ENCODE data around the gene PSIP1. TPM values are rescaled to one million over a fixed set of nuclear protein-coding genes. Genes with fewer than 3 reads are reported as not detected.

PSIP1 gene
- total RNA-seq, 3 donors from 2014 or later (not counting 1 experiment from before 2014, with no cell fraction given), result 50.3 to 83.1 (median 72.6) TPM

DNA sequence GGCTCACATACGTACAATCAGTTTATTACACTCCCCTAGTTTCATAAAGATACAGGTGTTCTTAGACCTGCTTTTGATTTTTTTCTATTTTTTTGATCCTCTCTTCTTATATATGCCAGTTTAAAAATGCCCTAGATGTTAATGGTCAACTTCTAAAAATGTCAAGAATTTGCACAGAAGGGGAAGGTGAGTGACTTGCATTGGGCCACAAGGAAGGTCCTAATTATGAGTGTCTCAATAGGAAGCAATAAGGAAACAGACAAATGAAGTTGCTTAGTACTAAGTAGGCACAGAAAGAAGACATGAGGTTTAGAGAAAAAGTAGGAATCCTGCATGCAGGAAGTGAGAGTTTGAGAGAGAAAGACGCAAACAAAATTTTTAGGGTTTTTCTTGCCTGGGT lies 38.8 kb upstream of the PSIP1 start:
- WGBS (ENCODE audit: insufficient coverage), result 100% methylated on average over 1 of the region's 2 CpGs
- Mint-ChIP-seq H3K4me3 (peak overlapping the region; percentile 52), H3K36me3 (no peaks in the 10 kb centered on the region), H3K27ac (no peak overlapping the region), H3K27me3 (ENCODE audit: low read depth in 2 of 2) (peaks cover 4 to 5% of the 10 kb centered on the region in 2 donors), H3K4me1 (peaks cover 19 to 26% of the 10 kb centered on the region in 2 donors), H3K9me3 (no peaks in the 10 kb centered on the region)
- Histone ChIP-seq H3K4me3 (ENCODE audit: low read length) (no peak overlapping the region), H3K36me3 (ENCODE audit: control insufficient read depth, insufficient read depth, low read length) (no peaks in the 10 kb centered on the region), H3K27me3 (ENCODE audit: control insufficient read depth, insufficient read depth, low read length) (no peaks in the 10 kb centered on the region), H3K9me3 (ENCODE audit: control insufficient read depth, insufficient read depth, low read length) (no peaks in the 10 kb centered on the region), H3K4me1 (ENCODE audit: control insufficient read depth, insufficient read depth, low read length) (peaks cover 23% of the 10 kb centered on the region), H3K27ac (ENCODE audit: low read length) (no peak overlapping the region)
- ATAC-seq (no peak), DNase-seq (no peak)
- TF ChIP-seq, protein P1, sequence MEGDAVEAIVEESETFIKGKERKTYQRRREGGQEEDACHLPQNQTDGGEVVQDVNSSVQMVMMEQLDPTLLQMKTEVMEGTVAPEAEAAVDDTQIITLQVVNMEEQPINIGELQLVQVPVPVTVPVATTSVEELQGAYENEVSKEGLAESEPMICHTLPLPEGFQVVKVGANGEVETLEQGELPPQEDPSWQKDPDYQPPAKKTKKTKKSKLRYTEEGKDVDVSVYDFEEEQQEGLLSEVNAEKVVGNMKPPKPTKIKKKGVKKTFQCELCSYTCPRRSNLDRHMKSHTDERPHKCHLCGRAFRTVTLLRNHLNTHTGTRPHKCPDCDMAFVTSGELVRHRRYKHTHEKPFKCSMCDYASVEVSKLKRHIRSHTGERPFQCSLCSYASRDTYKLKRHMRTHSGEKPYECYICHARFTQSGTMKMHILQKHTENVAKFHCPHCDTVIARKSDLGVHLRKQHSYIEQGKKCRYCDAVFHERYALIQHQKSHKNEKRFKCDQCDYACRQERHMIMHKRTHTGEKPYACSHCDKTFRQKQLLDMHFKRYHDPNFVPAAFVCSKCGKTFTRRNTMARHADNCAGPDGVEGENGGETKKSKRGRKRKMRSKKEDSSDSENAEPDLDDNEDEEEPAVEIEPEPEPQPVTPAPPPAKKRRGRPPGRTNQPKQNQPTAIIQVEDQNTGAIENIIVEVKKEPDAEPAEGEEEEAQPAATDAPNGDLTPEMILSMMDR (IDR thresholded peaks at IDR 0.05), result no peak
- intact Hi-C loops (cut with micrococcal nuclease), result no loop called here

DNA sequence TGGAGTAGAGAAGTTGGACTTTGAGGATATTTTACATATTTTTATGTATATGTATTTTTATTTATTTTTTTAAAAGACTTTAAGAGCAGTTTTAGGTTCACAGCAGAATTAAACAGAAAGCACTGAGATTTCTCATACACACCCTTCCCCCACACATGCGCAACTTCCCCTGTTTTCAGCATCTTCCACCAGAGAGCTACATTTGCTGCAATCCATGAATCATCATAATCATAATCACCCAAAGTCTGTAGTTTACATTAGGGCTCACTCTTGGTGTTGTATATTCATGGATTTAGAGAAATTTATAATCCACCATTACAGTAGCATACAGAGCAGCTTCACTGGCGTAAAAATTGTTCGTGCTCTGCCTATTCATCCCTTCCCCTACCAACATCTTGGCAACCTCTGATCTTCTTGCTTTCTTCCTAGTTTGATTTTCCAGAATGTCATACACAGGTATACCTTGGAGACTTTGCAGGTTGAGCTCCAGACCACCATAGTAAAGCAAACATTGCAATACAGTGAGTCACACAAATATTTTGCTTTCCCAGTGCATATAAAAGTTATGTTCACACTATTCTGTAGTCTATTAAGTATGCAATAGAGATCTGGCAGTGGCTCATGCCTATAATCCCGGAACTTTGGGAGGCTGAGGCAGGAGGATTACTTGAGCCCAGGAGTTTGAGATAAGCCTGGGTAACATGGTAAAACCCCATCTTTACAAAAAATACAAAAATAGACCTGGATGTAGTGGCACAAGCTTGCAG lies 32.5 kb upstream of the PSIP1 start:
- Mint-ChIP-seq H3K9me3 (no peaks in the 10 kb centered on the region), H3K4me1 (no peaks in the 10 kb centered on the region), H3K27me3 (ENCODE audit: low read depth in 2 of 2) (peaks cover 10 to 11% of the 10 kb centered on the region in 2 donors), H3K36me3 (no peaks in the 10 kb centered on the region), H3K27ac (no peak overlapping the region), H3K4me3 (no peak overlapping the region)
- no peaks in the 10 kb centered on the region for H3K36me3 ChIP-seq (ENCODE audit: control insufficient read depth, insufficient read depth, low read length)
- no peak overlapping the region for H3K4me3 ChIP-seq (ENCODE audit: low read length)
- no peak overlapping the region for H3K27ac ChIP-seq (ENCODE audit: low read length)
- no peak for DNase-seq
- no peaks in the 10 kb centered on the region for H3K27me3 ChIP-seq (ENCODE audit: control insufficient read depth, insufficient read depth, low read length)
- no peak for ATAC-seq
- intact Hi-C loops (cut with micrococcal nuclease), result no loop called here
- TF ChIP-seq, protein P1 (IDR thresholded peaks at IDR 0.05), result no peak
- no peaks in the 10 kb centered on the region for H3K9me3 ChIP-seq (ENCODE audit: control insufficient read depth, insufficient read depth, low read length)
- no peaks in the 10 kb centered on the region for H3K4me1 ChIP-seq (ENCODE audit: control insufficient read depth, insufficient read depth, low read length)
- WGBS (ENCODE audit: insufficient coverage), result over 99% methylated on average over 4 of the region's 4 CpGs

DNA sequence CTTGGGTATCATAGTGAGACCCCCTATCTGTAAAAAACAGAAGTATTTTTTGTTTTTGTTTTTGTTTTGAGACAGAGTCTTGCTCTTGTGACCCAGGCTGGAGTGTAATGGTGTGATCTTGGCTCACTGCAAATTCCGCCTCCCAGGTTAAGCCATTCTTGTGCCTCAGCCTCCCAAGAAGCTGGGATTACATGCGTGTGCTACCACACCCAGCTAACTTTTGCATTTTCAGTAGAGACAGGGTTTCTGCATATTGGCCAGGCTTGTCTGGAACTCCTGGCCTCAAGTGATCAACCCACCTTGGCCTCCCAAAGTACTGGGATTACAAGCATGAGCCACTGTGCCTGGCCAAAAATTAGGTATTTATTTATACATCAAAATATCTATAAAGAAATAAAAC lies 31.9 kb upstream of the PSIP1 start:
- Histone ChIP-seq H3K36me3 (ENCODE audit: control insufficient read depth, insufficient read depth, low read length) (no peaks in the 10 kb centered on the region), H3K9me3 (ENCODE audit: control insufficient read depth, insufficient read depth, low read length) (no peaks in the 10 kb centered on the region), H3K4me1 (ENCODE audit: control insufficient read depth, insufficient read depth, low read length) (no peaks in the 10 kb centered on the region), H3K27ac (ENCODE audit: low read length) (no peak overlapping the region), H3K4me3 (ENCODE audit: low read length) (no peak overlapping the region), H3K27me3 (ENCODE audit: control insufficient read depth, insufficient read depth, low read length) (no peaks in the 10 kb centered on the region)
- H3K4me3 Mint-ChIP-seq, result no peak overlapping the region
- H3K4me1 Mint-ChIP-seq, result no peaks in the 10 kb centered on the region
- intact Hi-C loops (cut with micrococcal nuclease), result no loop called here
- H3K27me3 Mint-ChIP-seq (ENCODE audit: low read depth in 2 of 2), result peaks cover 10 to 11% of the 10 kb centered on the region in 2 donors
- no peaks in the 10 kb centered on the region for H3K9me3 Mint-ChIP-seq
- H3K27ac Mint-ChIP-seq, result no peak overlapping the region
- WGBS (ENCODE audit: insufficient coverage), result 91% methylated on average over 2 of the region's 2 CpGs
- TF ChIP-seq, protein P1 (IDR thresholded peaks at IDR 0.05), result no peak
- DNase-seq (no peak), ATAC-seq (no peak)
- no peaks in the 10 kb centered on the region for H3K36me3 Mint-ChIP-seq

DNA sequence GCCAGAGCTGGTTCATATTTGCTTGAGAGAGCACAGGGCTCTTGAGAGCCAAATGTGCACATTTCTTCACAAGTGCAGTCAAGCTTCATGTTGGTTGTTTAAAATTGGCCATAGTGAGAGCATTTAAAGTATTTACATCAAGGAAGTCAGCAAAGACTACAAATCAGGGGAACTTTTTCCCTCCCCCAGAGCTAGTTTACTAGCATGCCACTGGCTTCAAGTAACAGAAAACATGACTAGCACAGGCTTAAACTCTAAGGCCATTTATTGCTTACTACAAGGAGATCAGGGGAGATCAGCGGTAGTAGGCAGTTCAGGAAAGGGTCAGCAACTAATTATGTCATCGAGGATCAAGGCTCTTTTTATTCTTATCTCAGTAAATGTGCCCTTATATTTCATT lies 31.1 kb upstream of the PSIP1 start:
- intact Hi-C loops (cut with micrococcal nuclease), result no loop called here
- Histone ChIP-seq H3K4me1 (ENCODE audit: control insufficient read depth, insufficient read depth, low read length) (no peaks in the 10 kb centered on the region), H3K4me3 (ENCODE audit: low read length) (no peak overlapping the region), H3K27me3 (ENCODE audit: control insufficient read depth, insufficient read depth, low read length) (no peaks in the 10 kb centered on the region), H3K9me3 (ENCODE audit: control insufficient read depth, insufficient read depth, low read length) (no peaks in the 10 kb centered on the region), H3K36me3 (ENCODE audit: control insufficient read depth, insufficient read depth, low read length) (no peaks in the 10 kb centered on the region), H3K27ac (ENCODE audit: low read length) (no peak overlapping the region)
- Mint-ChIP-seq H3K27me3 (ENCODE audit: low read depth in 2 of 2) (peaks cover 10 to 11% of the 10 kb centered on the region in 2 donors), H3K4me3 (no peak overlapping the region), H3K9me3 (no peaks in the 10 kb centered on the region), H3K36me3 (no peaks in the 10 kb centered on the region), H3K4me1 (no peaks in the 10 kb centered on the region), H3K27ac (no peak overlapping the region)
- DNase-seq (no peak), ATAC-seq (no peak)
- 81% methylated on average over 2 of the region's 2 CpGs for WGBS (ENCODE audit: insufficient coverage)
- TF ChIP-seq, protein P1 (IDR thresholded peaks at IDR 0.05), result no peak

Data from natural killer cell (primary cell).